GM18507 (cell line): ENCODE measurements around the gene GLDC.
"Not testable (repeated sequence)": the region's sequence is repeated elsewhere in the genome, so short reads cannot be mapped to it uniquely, and the experiment has no call there.

ENCODE experiments used
- DNase-seq: peaks from one replicate; pipeline ENCODE4 v3.0.0; 2011; ENCODE audit warnings: low read depth; ENCODE audit not compliant: insufficient read length; ENCODE audit errors: extremely low spot score
- FAIRE-seq: peaks from 2 replicates; lab custom pipeline; 2011; peaks lifted over from hg19 to GRCh38; lab: Jason Lieb, UNC

Gene GLDC

GRCh38 chr9:6545017-6545691 lies 100.4 kb downstream of the GLDC start:
- no peak for FAIRE-seq
- DNase-seq = no peak

DNA sequence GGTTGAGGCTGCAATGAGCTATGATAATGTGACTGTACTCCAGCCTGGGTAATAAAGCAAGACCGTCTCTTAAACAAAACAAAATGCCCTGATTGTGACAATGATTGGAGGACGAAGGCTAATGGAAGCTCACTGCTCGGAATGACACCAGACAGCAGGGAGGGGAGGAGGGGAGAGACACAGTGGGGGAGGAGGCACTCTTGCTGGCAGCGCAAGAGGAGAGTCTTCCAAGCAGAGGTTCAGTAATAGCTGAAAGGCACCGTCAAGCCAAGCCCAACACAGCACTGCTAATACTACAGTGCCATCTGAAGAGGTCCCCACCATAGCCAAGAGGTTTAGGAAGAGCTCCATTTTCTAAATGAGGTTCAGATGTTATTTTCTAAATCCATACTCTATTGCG lies 102.3 kb downstream of the GLDC start:
- no peak for FAIRE-seq
- no peak for DNase-seq

DNA sequence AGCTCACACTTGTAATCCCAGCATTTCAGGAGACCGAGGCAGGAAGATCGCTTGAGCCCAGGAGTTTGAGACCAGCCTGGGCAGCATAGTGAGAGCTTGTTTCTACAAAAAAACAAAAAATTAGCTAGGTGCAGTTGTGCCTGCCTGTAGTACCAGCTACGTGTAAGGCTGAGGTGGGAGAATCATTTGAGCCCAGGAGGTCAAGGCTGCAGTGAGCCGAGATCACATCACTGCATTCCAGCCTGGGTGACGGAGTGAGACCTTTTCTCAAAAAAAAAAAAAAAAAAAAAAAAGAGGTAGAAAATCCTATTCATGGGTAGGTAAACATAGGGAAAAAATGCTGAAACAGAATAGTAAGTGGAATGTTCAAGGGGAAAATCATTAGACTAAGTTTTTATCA lies 102.9 kb downstream of the GLDC start:
- FAIRE-seq, DNase-seq: not testable (repeated sequence)

- no peak for FAIRE-seq
- DNase-seq = no peak
Observed at GRCh38 chr9:6538666-6539071, 106.9 kb downstream of the GLDC start.

- FAIRE-seq (no peak), DNase-seq (no peak)
Observed at GRCh38 chr9:6535594-6535993, 109.9 kb downstream of the GLDC start.

GRCh38 chr9:6525326-6526045 lies 120.0 kb downstream of the GLDC start:
- DNase-seq (no peak), FAIRE-seq (no peak)

DNA sequence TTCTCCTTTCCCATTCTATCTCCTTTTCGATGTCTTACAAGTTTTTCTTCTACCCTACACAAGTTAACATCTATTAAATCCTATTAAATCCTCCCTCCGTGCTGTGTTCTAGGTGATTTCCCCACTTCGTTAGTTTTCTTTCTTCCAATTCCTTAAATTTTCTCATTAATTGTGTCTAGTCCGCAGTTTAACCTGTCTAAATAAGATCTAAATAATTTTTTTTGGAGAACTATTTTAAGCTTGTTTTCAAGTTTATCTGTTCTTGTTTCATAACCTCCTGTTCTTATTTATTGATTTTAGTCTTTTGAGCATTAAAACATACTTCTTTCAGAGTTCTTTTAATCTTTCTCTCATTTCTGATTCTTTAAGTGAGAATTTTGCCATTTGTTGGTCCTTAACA lies 123.3 kb downstream of the GLDC start:
- DNase-seq (no peak), FAIRE-seq (no peak)

DNA sequence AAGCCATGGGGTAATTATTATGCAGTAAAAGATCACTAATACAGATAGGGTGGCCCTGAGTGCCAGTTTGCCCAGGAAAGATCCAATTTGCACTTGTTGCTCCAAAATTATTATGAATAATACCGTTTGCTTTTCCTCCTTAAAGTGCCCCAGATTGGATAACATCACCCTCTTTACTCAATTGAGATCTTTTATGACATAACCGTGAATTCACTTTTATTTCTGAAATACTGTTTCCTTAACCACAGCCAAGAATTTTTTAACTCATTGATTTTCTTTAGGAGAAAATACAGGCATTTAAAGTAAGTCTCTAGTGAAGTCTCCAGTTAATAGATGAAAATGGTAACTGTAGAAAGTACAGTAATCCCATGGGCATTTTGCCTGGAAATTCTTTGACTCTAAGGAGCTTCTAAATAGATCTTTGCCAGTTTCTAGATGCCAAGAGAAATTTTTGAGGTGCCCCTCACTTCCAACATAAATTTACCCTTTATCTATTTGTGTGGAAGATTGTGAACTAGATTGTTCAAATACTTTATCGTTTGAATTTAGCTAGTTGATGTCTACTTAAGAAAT lies 133.4 kb downstream of the GLDC start:
- no peak for DNase-seq
- no peak for FAIRE-seq

DNA sequence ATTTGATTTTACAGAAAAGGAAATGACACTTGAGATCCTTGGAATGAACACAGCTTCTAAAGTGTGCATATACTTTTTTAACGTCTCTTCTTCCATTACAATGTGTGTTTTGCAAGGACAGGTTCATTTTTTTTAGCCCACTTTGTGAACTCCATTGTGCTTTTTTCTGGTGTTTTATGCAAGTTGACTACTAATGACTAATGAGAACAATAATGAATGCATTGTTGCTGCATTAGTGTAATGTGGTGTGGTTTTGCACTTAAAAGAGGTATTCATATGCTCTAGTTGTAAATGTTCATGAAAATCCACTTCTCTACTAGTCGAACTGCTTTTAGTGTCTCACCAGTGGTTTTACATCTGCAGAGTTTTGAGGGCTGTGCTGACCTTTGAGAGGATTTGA lies 139.0 kb downstream of the GLDC start:
- DNase-seq (no peak), FAIRE-seq (no peak)

- DNase-seq (no peak), FAIRE-seq (no peak)
Observed at GRCh38 chr9:6502399-6502798, 143.1 kb downstream of the GLDC start.

DNA sequence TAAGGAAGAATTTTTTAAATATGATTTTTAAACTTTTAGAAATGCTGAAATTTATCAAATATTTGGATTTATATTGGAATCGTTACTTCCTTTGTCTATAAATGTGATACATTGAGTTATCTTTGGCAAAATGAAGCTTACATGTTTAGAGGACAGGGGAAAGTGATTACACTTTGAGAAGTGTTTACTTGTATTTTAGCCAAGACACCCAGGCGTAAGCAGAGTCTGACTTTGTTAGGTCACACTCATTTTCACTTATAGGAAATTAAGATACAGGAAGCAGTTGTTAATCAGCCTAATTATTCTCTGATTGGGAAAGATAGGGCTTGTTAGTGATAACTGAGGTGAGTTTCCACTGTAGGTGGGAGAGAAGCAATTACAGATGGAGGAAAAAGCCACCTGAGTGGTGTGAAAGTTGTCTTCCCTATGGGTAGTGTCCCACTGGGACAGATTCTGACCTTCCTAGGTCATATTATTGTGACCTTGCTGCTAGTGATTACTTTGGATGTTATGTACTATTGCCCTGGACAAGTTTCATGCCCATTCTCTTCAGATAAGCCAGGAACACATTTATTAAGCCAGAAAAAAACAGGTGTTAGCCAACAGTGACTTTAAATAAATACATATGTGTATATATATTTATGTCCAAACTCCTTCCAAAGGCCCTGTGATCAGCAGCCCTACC lies 143.9 kb downstream of the GLDC start:
- FAIRE-seq (no peak), DNase-seq (no peak)

DNA sequence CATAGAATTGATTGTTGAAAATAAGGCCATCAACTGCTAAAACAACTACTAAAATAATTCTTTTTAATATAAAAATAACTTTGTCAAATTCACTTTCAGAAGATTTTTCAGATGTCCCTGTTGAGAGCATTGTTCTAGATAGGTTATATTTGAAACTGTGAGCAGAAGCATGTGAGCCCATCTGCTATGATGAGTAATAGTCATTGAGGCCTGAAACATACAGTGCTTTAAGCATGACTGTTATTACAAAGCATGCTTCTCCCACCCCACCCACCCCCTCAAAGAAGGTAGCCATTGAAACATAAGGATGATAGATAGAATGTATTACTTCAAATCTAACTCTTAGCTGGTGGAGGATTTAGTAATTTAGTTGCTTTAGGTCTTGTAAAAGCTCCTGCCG lies 146.5 kb downstream of the GLDC start:
- FAIRE-seq (no peak), DNase-seq (no peak)

DNA sequence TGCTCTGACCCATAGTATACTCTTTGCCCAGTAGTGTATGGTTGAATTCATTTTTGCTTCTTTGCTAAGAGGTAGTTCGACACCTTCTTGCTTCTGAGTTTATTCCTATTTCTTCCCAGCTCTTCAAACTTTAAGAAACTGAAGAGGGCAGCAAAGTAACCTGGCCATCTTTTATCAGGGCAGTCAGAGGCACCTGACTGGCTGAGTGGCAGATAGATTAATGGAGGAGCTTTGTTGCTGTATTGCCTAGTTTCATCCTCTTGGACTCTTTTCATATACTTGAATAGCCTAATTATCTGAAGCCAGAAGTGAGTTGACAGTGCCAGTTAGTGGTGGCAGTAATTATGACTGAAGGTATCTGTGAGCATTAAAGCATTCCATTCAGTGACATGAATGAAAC lies 150.1 kb downstream of the GLDC start:
- FAIRE-seq (peak; percentile 12), DNase-seq (no peak)

GRCh38 chr9:6490863-6491262 lies 154.7 kb downstream of the GLDC start:
- no peak for DNase-seq
- no peak for FAIRE-seq

- DNase-seq = no peak
- no peak for FAIRE-seq
Observed at GRCh38 chr9:6489099-6489498, 156.4 kb downstream of the GLDC start.

- DNase-seq = no peak
- FAIRE-seq = no peak
Observed at GRCh38 chr9:6488395-6488794, 157.1 kb downstream of the GLDC start.

- DNase-seq (no peak), FAIRE-seq (no peak)
Observed at GRCh38 chr9:6484210-6484609, 161.3 kb downstream of the GLDC start.
